ENCODE data around the gene TMC1. TPM values are rescaled to one million over a fixed set of nuclear protein-coding genes. Genes with fewer than 3 reads are reported as not detected.
A peak's percentile ranks its signal among the peaks of the same experiment; 100 is the strongest.
"Not testable (repeated sequence)": the region's sequence is repeated elsewhere in the genome, so short reads cannot be mapped to it uniquely, and the experiment has no call there.

TMC1 gene
- total RNA-seq, 1 donor from 2014 or later = 0.20 TPM

GRCh38 chr9:72813544-72813943, 292.1 kb downstream of the TMC1 start:
- no peak for DNase-seq (ENCODE audit: low read depth in 2 of 2)

DNA sequence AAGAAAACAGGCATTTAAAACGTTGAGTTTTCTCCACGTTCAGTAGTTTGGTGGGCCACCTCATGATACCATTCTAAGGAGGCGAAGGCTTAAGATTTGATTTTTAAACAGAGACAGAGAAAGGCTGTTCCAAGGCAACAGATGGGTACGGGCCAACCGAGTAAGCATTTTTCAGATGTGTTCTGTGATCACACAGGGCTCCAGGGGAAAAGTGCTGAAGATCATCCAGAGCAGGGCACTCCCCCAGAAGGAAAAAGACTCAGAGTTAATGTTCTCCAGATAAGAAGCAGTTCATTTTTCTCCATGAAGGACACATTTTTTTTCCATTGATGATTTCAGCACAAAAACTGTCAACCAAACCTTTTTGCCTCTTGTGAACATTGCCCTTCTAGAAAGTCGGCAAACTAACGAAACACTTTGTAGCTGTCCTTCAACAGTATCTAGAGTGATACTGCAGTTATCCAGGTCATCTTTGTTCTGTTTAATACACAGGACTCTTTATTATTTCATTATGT, 292.7 kb downstream of the TMC1 start:
- DNase-seq (ENCODE audit: low read depth in 2 of 2) = no peak

- DNase-seq (ENCODE audit: low read depth in 2 of 2) = no peak
Measured at GRCh38 chr9:72816666-72817065, 295.3 kb downstream of the TMC1 start.

- no peak for DNase-seq (ENCODE audit: low read depth in 2 of 2)
Measured at GRCh38 chr9:72817413-72817812, 296.0 kb downstream of the TMC1 start.

DNA sequence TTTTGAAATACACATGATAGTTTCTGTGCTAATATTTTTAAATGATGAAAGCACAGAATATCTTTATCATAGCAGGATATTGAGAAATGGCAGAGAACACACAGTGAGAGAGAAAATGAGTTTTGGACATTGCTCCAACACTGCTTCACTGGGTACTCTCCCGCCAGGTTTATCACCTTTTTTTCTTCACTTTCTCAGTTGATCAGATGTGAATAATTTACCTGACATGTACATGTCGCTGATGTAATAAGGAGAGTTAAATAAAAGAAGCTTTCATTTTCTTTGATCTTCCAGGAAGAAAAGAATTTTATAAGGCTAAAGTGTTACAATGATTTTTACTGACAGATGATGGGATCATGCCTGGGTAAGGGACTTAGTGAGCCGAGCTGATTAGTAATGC, 297.0 kb downstream of the TMC1 start:
- DNase-seq (ENCODE audit: low read depth in 2 of 2) = no peak

GRCh38 chr9:72823971-72824370, 302.6 kb downstream of the TMC1 start:
- DNase-seq (ENCODE audit: low read depth in 2 of 2) = no peak

GRCh38 chr9:72826996-72827949, 305.9 kb downstream of the TMC1 start:
- DNase-seq (ENCODE audit: low read depth in 2 of 2) = no peak

GRCh38 chr9:72827950-72828731, 306.7 kb downstream of the TMC1 start:
- DNase-seq (ENCODE audit: low read depth in 2 of 2) = no peak

DNA sequence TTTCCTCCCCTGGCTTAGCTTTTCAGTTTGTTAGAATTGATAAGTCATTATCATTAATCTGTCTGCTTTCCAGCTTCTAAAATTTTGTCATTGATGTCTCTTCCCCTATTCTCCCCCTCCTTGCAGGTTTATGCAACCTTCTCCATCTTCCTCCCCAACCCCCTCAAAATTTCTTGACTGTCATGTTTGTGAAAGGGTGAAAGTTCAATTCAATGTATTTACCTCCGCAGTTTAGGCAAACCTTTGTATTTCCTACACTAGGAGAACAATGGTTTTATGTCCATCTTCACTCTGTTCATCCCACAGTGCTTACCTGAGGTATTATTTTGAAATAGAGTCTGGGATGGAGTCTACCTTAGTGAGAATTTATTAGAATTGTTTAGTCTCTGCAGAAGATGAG, 313.6 kb downstream of the TMC1 start:
- no peak for DNase-seq (ENCODE audit: low read depth in 2 of 2)

DNA sequence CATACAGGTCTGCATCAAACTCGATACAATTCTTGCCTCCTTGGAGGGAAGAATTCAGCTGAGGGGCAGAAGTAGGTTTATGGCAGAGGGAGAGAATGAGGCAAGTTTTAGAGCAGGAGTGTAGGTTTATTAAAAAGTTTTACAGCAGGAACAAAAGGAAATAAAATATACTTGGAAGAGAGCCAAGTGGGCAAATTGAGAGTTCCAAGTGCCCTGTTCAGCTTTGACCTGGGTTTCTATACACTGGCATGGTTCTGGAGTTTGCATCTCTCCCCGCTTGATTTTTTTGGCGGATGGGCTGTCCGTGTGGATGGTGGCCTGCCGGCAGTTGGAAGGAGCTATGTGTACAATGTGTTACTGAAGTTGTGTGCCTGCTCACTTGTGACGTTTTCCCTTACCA, 315.4 kb downstream of the TMC1 start:
- no peak for DNase-seq (ENCODE audit: low read depth in 2 of 2)

- DNase-seq (ENCODE audit: low read depth in 2 of 2) = no peak
Measured at GRCh38 chr9:72839085-72839484, 317.7 kb downstream of the TMC1 start.

GRCh38 chr9:72843520-72844439, 322.4 kb downstream of the TMC1 start:
- DNase-seq (ENCODE audit: low read depth in 2 of 2) = peak in 1 of 2 donors; percentile 17

DNA sequence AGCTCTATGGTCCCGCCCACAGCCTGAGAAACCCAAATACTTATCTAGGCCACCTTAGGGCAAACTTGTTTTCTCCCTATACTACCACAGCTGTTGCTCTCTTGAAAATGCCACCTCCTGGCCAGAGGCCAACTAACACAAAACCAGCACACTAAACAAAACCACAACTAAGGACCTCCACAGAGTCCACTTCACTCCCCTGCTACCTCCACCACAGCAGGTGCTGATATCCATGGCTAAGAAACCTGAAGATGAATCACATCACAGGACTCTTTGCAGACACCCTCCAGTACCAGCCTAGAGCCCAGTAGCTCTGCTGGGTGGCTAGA, 323.0 kb downstream of the TMC1 start:
- DNase-seq (ENCODE audit: low read depth in 2 of 2) = no peak

DNA sequence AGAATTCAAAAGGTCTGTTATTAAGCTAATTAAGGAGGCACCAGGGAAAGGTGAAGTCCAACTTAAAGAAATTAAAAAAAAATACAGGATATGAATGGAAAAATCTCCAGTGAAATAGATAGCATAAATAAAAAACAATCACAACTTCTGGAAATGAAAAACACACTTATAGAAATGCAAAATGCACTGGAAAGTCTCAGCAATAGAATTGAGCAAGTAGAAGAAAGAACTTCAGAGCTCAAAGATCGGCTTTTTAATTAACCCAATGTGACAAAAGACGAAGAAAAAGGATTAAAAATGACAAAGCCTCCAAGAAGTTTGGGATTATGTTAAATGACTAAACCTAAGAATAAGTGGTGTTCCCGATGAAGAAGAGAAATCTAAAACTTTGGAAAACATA, 323.6 kb downstream of the TMC1 start:
- not testable (repeated sequence) for DNase-seq (ENCODE audit: low read depth in 2 of 2)

- not testable (repeated sequence) for DNase-seq (ENCODE audit: low read depth in 2 of 2)
Measured at GRCh38 chr9:72850209-72850608, 328.8 kb downstream of the TMC1 start.

DNA sequence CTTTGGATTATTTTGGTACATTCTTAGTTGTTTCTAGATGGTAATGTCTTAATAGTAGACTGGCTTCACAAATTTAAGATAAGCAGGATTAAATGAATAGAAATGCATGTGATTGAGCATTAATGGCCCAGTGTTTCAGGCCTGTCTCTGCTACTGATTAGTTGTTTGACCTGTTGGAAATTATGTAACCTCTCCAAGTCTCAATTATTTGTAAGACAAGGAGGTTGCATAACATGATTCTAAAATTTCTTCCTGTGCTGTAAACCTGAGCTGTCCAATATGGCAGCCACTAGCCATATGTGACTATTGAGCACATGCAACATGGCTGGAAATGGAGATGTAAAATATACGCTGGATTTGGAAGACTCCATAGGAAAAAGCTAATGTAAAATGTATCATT, 333.9 kb downstream of the TMC1 start:
- no peak for DNase-seq (ENCODE audit: low read depth in 2 of 2)

DNA sequence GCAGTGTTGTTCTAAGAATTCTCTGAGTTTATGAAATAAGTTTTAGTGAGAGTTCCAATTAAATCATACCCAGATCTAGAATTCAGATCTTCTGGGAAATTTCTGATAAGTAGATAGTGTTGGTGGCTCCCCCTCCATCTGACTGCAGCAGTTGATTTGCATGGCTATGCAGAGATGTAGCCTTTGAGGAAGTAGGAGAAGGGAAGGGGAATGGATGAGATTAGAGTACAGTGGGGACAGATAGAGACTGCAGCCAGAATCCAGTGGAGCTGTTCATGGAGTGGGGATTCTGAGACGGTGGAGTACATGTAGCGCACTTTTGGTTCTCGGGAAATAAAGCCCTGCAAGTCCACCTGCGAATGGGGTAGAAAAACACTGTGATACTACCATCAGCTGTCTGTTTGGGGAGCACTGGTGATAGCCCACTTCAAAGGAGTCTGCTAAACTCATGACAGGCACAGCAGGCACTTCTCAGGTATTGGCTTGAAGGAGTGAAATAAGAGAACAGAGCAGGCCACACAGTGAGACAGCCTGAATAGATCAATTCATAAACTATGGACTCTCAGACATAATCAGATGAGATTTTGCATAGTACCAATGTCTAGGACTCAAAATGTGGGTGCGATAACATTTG, 334.6 kb downstream of the TMC1 start:
- no peak for DNase-seq (ENCODE audit: low read depth in 2 of 2)

DNA sequence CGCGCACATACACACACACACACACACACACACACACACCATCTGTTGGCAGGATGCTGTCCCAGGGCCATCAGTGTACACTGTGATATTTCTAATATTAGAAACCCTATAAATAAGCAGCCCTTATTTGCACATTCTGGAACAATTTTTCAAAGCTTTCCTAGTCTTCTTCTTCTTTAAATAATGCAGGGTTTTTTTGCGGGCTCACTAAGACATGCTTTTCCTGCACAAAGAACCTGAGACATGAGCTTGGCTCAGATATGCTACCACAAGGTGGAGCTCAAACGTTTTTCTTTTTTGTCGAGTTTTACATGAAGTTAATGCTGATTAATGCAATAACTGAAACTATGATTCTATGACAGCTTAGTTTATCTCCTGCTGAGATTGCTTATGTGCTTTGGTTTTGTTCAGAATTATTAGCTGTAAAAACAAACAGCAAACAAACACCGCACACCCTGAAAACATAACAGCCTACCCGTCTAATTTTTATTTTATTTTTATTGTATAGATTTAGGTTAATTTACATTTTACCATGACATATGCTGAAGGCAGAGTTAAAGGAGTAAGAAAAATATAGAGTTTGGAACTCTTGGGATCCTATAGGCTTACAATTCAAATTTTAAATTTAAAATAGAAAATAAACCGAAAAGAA, 335.7 kb downstream of the TMC1 start:
- peak; percentile 70 to 74 for DNase-seq (ENCODE audit: low read depth in 2 of 2)

- DNase-seq (ENCODE audit: low read depth in 2 of 2) = peak in 1 of 2 donors; percentile 9
Measured at GRCh38 chr9:72857624-72857996, 336.2 kb downstream of the TMC1 start.
